ENCODE results near the gene ADAMTSL4.

The ADAMTSL4 gene

GRCh38 chr1:150516616-150517015, 32.6 kb upstream of the ADAMTSL4 start:
- Mint-ChIP-seq H3K36me3 (peaks cover 16 to 19% of the 10 kb centered on the region in 2 donors), H3K27me3 (no peaks in the 10 kb centered on the region), H3K9me3 (no peaks in the 10 kb centered on the region), H3K27ac (peak overlapping the region; percentile 94), H3K4me1 (peaks cover 25 to 43% of the 10 kb centered on the region in 2 donors), H3K4me3 (peak overlapping the region; percentile 94 to 99)
- ATAC-seq (replicated peaks): peak; percentile 24 to 33
- DNase-seq: peak; percentile 6

- H3K36me3 Mint-ChIP-seq: no peaks in the 10 kb centered on the region
- no peaks in the 10 kb centered on the region for H3K27me3 Mint-ChIP-seq
- DNase-seq (no peak), ATAC-seq (replicated peaks) (no peak)
- no peak overlapping the region for H3K4me3 Mint-ChIP-seq
- no peak overlapping the region for H3K27ac Mint-ChIP-seq
- H3K4me1 Mint-ChIP-seq: peaks cover 10 to 15% of the 10 kb centered on the region in 2 donors
- no peaks in the 10 kb centered on the region for H3K9me3 Mint-ChIP-seq
These were observed 27.8 kb upstream of the ADAMTSL4 start for GRCh38 chr1:150521196-150521968.

- Mint-ChIP-seq H3K4me3 (no peak overlapping the region), H3K36me3 (no peaks in the 10 kb centered on the region), H3K27ac (no peak overlapping the region), H3K9me3 (no peaks in the 10 kb centered on the region), H3K4me1 (peaks cover 0 to 7% of the 10 kb centered on the region in 2 donors), H3K27me3 (no peaks in the 10 kb centered on the region)
- no peak for DNase-seq
- ATAC-seq (replicated peaks): no peak
These were observed 23.9 kb upstream of the ADAMTSL4 start for GRCh38 chr1:150525348-150525747.

GRCh38 chr1:150528196-150528595, 21.0 kb upstream of the ADAMTSL4 start:
- no peak for ATAC-seq (replicated peaks)
- H3K27me3 Mint-ChIP-seq: no peaks in the 10 kb centered on the region
- H3K36me3 Mint-ChIP-seq: no peaks in the 10 kb centered on the region
- peaks cover 10 to 28% of the 10 kb centered on the region in 2 donors for H3K4me1 Mint-ChIP-seq
- no peaks in the 10 kb centered on the region for H3K9me3 Mint-ChIP-seq
- H3K27ac Mint-ChIP-seq: no peak overlapping the region
- DNase-seq: no peak
- H3K4me3 Mint-ChIP-seq: no peak overlapping the region

GRCh38 chr1:150529017-150529416, 20.2 kb upstream of the ADAMTSL4 start:
- DNase-seq: no peak
- Mint-ChIP-seq H3K4me1 (peaks cover 10 to 28% of the 10 kb centered on the region in 2 donors), H3K9me3 (no peaks in the 10 kb centered on the region), H3K4me3 (no peak overlapping the region), H3K27ac (no peak overlapping the region), H3K27me3 (no peaks in the 10 kb centered on the region), H3K36me3 (no peaks in the 10 kb centered on the region)
- no peak for ATAC-seq (replicated peaks)

- H3K27me3 Mint-ChIP-seq: no peaks in the 10 kb centered on the region
- no peak overlapping the region for H3K27ac Mint-ChIP-seq
- DNase-seq: no peak
- peak; percentile 56 to 67 for ATAC-seq (replicated peaks)
- no peaks in the 10 kb centered on the region for H3K9me3 Mint-ChIP-seq
- H3K36me3 Mint-ChIP-seq: no peaks in the 10 kb centered on the region
- H3K4me1 Mint-ChIP-seq: peaks cover 10 to 28% of the 10 kb centered on the region in 2 donors
- H3K4me3 Mint-ChIP-seq: no peak overlapping the region
These were observed 18.6 kb upstream of the ADAMTSL4 start for GRCh38 chr1:150530491-150531159.

- Mint-ChIP-seq H3K4me1 (peaks cover 10 to 28% of the 10 kb centered on the region in 2 donors), H3K27ac (no peak overlapping the region), H3K4me3 (no peak overlapping the region), H3K27me3 (peaks cover 0 to 8% of the 10 kb centered on the region in 2 donors), H3K36me3 (no peaks in the 10 kb centered on the region), H3K9me3 (no peaks in the 10 kb centered on the region)
- ATAC-seq (replicated peaks) (no peak), DNase-seq (no peak)
These were observed 16.3 kb upstream of the ADAMTSL4 start for GRCh38 chr1:150532860-150533259.

- peaks cover 10 to 28% of the 10 kb centered on the region in 2 donors for H3K4me1 Mint-ChIP-seq
- H3K4me3 Mint-ChIP-seq: no peak overlapping the region
- H3K27ac Mint-ChIP-seq: no peak overlapping the region
- ATAC-seq (replicated peaks) (no peak), DNase-seq (no peak)
- no peaks in the 10 kb centered on the region for H3K9me3 Mint-ChIP-seq
- no peaks in the 10 kb centered on the region for H3K36me3 Mint-ChIP-seq
- H3K27me3 Mint-ChIP-seq: peaks cover 0 to 8% of the 10 kb centered on the region in 2 donors
These were observed 15.2 kb upstream of the ADAMTSL4 start for GRCh38 chr1:150534002-150534401.

- ATAC-seq (replicated peaks) (no peak), DNase-seq (no peak)
- Mint-ChIP-seq H3K27ac (no peak overlapping the region), H3K4me1 (peaks cover 7 to 17% of the 10 kb centered on the region in 2 donors), H3K27me3 (peaks cover 0 to 8% of the 10 kb centered on the region in 2 donors), H3K36me3 (no peaks in the 10 kb centered on the region), H3K9me3 (no peaks in the 10 kb centered on the region), H3K4me3 (no peak overlapping the region)
These were observed 13.5 kb upstream of the ADAMTSL4 start for GRCh38 chr1:150535511-150536287.

GRCh38 chr1:150536836-150537731, 12.1 kb upstream of the ADAMTSL4 start:
- Mint-ChIP-seq H3K36me3 (no peaks in the 10 kb centered on the region), H3K4me3 (no peak overlapping the region), H3K27ac (no peak overlapping the region), H3K4me1 (peaks cover 4 to 8% of the 10 kb centered on the region in 2 donors), H3K9me3 (no peaks in the 10 kb centered on the region), H3K27me3 (peaks cover 0 to 8% of the 10 kb centered on the region in 2 donors)
- no peak for DNase-seq
- no peak for ATAC-seq (replicated peaks)

- Mint-ChIP-seq H3K4me3 (no peak overlapping the region), H3K9me3 (no peaks in the 10 kb centered on the region), H3K27ac (no peak overlapping the region), H3K36me3 (no peaks in the 10 kb centered on the region), H3K27me3 (peaks cover 0 to 8% of the 10 kb centered on the region in 2 donors), H3K4me1 (no peaks in the 10 kb centered on the region)
- DNase-seq: no peak
- no peak for ATAC-seq (replicated peaks)
These were observed 11.2 kb upstream of the ADAMTSL4 start for GRCh38 chr1:150537732-150538684.

GRCh38 chr1:150543500-150544143, 5.6 kb upstream of the ADAMTSL4 start:
- Mint-ChIP-seq H3K27me3 (peaks cover 0 to 17% of the 10 kb centered on the region in 2 donors), H3K36me3 (no peaks in the 10 kb centered on the region)

More at GRCh38 chr1:150543500-150544143, 5.6 kb upstream of the ADAMTSL4 start:
- no peak for DNase-seq
- Mint-ChIP-seq H3K4me1 (peaks cover 7 to 9% of the 10 kb centered on the region in 2 donors), H3K27ac (no peak overlapping the region), H3K4me3 (no peak overlapping the region), H3K9me3 (no peaks in the 10 kb centered on the region)
- ATAC-seq (replicated peaks): no peak

Measured in stimulated activated naive B cell treated with anti-CD40 and anti-IgM and Interleukin-4, amounts not matched to agents 10 μg/mL and 1 μg/mL and 100 μg/mL, for 72 hours (primary cell).